K562 (cell line): Measurements from ENCODE around the gene ZNF831. TPM values are rescaled to one million over a fixed set of nuclear protein-coding genes. Genes with fewer than 3 reads are reported as not detected.

Source experiments
- ATAC-seq: fragments of 200-7000 bp; cut with Tn5 transposase; 3 replicates; pipeline ENCODE4 v1.9.1; 2020; ENCODE audit warnings: moderate library complexity
- BruUV-seq: library from RNA; stranded (reverse); fragments of 400-500 nt; replicated peaks from 2 replicates; lab custom pipeline; 2021; lab: Mats Ljungman, UMichigan
- CTCF ChIA-PET: fragments of 300-600 bp; formaldehyde crosslinking; extraction: SDS; loops from one replicate; lab custom pipeline; 2021; ENCODE audit warnings: low intra/inter-chr PET ratio; lab: Yijun Ruan, JAX
- POLR2A ChIA-PET: fragments of 300-600, 350-650 bp; sonication (Branson Sonifier 250); formaldehyde crosslinking; extraction: SDS; loops from one replicate; lab custom pipeline; 2021; ENCODE audit warnings: antibody characterized with exemption, inconsistent platforms; lab: Yijun Ruan, JAX
- DNase-seq, 4 experiments: peaks; one replicate each; pipeline versions ENCODE4 v3.0.0 to v3.0.0-alpha.2; 2011 to 2018; ENCODE audit warnings: low spot score in 3 of 4, mixed read lengths in 3 of 4; ENCODE audit errors: extremely low read depth in 1 of 4
- FAIRE-seq: peaks from 2 replicates; lab custom pipeline; 2011; peaks lifted over from hg19 to GRCh38; lab: Jason Lieb, UNC
- H2AFZ ChIP-seq: 2 replicates; pipeline ENCODE4 v1.6.0; 2011; ENCODE audit warnings: low read depth, low read length, control low read depth, inconsistent platforms
- H3K27ac ChIP-seq: fragments of 200-600 bp; 3 replicates; pipeline ENCODE4 v1.8.0; 2011; ENCODE audit warnings: low read depth, mild to moderate bottlenecking, control low read depth, inconsistent platforms, low read length, moderate library complexity, mixed read lengths; ENCODE audit errors: extremely low read depth
- H3K27me3 ChIP-seq, 2 experiments: fragments of 300-600 bp in 1 of 2; 2 replicates in 1 of 2; 3 replicates in 1 of 2; pipeline versions ENCODE4 v1.6.0 to v1.8.0; 2011; ENCODE audit warnings: inconsistent platforms in 2 of 2, low read length in 2 of 2, mild to moderate bottlenecking in 1 of 2, mixed read lengths in 1 of 2, moderate library complexity in 1 of 2; ENCODE audit not compliant: control insufficient read depth in 2 of 2, insufficient read depth in 2 of 2
- H3K36me3 ChIP-seq: fragments of 300-600 bp; 3 replicates; pipeline ENCODE4 v1.8.0; 2011; ENCODE audit warnings: mild to moderate bottlenecking, low read length, inconsistent platforms; ENCODE audit not compliant: control insufficient read depth, insufficient read depth
- H3K4me1 ChIP-seq, 2 experiments: fragments of 200-600 bp in 1 of 2; replicated peaks in 1 of 2; 2 replicates in 1 of 2; 3 replicates in 1 of 2; pipeline versions ENCODE4 v1.5.1 to v1.8.0; 2011; ENCODE audit warnings: inconsistent platforms in 2 of 2, low read length in 2 of 2, mild to moderate bottlenecking in 1 of 2, mixed read lengths in 1 of 2, moderate library complexity in 1 of 2; ENCODE audit not compliant: control insufficient read depth in 2 of 2, insufficient read depth in 2 of 2
- H3K4me2 ChIP-seq: 2 replicates; pipeline ENCODE4 v1.6.1; 2011; ENCODE audit warnings: low read length, control low read depth, inconsistent platforms, mixed read lengths; ENCODE audit not compliant: insufficient read depth
- H3K4me3 ChIP-seq: fragments of 200-600 bp; sonication (generic), shearing (Covaris generic); 2 replicates; pipeline ENCODE4 v1.5.1; 2016; ENCODE audit warnings: control low read depth, inconsistent platforms
- H3K79me2 ChIP-seq: fragments of 200-600 bp; 3 replicates; pipeline ENCODE4 v1.8.0; 2011; ENCODE audit warnings: low read length, inconsistent platforms; ENCODE audit not compliant: control insufficient read depth, insufficient read depth
- H3K9ac ChIP-seq, 2 experiments: 2 replicates each; pipeline versions ENCODE4 v1.6.0 to v1.6.1; 2011; ENCODE audit warnings: low read depth in 2 of 2, low read length in 2 of 2, control low read depth in 1 of 2, inconsistent platforms in 1 of 2, mild to moderate bottlenecking in 1 of 2, mixed read lengths in 1 of 2; ENCODE audit not compliant: insufficient read depth in 1 of 2
- H3K9me1 ChIP-seq: one replicate; pipeline ENCODE4 v1.6.0; 2011; ENCODE audit warnings: inconsistent platforms, mild to moderate bottlenecking, low read length, moderate library complexity; ENCODE audit not compliant: control insufficient read depth, insufficient read depth
- H3K9me3 ChIP-seq: replicated peaks from 2 replicates; pipeline ENCODE4 v1.5.1; 2011; ENCODE audit warnings: low read depth, low read length, inconsistent platforms; ENCODE audit not compliant: control insufficient read depth, insufficient read depth
- H4K20me1 ChIP-seq: replicated peaks from 2 replicates; pipeline ENCODE4 v1.6.1; 2011; ENCODE audit warnings: low read length, inconsistent platforms, mixed read lengths; ENCODE audit not compliant: control insufficient read depth, insufficient read depth
- CBFB ChIP-seq: sonication (generic); formaldehyde crosslinking; IDR thresholded peaks from 2 replicates; pipeline ENCODE4 v1.4.0; 2020; ENCODE audit warnings: mild to moderate bottlenecking, missing genetic modification reagents
- CBX5 ChIP-seq: IDR thresholded peaks from 2 replicates; pipeline ENCODE4 v1.6.1; 2014; ENCODE audit warnings: low read depth, borderline replicate concordance
- CHD1 ChIP-seq: fragments of 200-600 bp; sonication (generic); IDR thresholded peaks from one replicate; pipeline ENCODE4 v1.6.1; 2012; ENCODE audit warnings: mild to moderate bottlenecking, moderate library complexity, low read length, inconsistent platforms
- EP400 ChIP-seq: fragments of 450-650 bp; IDR thresholded peaks from 2 replicates; pipeline ENCODE4 v1.6.1; 2017; ENCODE audit warnings: antibody characterized with exemption, mild to moderate bottlenecking, moderate library complexity
- HSF4 ChIP-seq: fragments of 250-450 bp; sonication (Bioruptor Pico); IDR thresholded peaks from 2 replicates; pipeline ENCODE4 v2.1.2; 2022; ENCODE audit warnings: mild to moderate bottlenecking, moderate library complexity, borderline replicate concordance
- IRF9 ChIP-seq: fragments of 450-650 bp; IDR thresholded peaks from 2 replicates; pipeline ENCODE4 v1.6.1; 2016; ENCODE audit warnings: missing biosample characterization, missing genetic modification characterization
- JUNB ChIP-seq: fragments of 450-650 bp; formaldehyde crosslinking; conservative IDR thresholded peaks from 2 replicates; pipeline ENCODE4 v1.4.0; 2020; ENCODE audit warnings: mild to moderate bottlenecking
- MEF2D ChIP-seq: conservative IDR thresholded peaks from 2 replicates; pipeline ENCODE4 v1.6.1; 2016; ENCODE audit warnings: low read depth, missing genetic modification characterization, missing compliant biosample characterization
- POU5F1 ChIP-seq: fragments of 150-350 bp; IDR thresholded peaks from 2 replicates; pipeline ENCODE4 v1.6.1; 2014; ENCODE audit warnings: borderline replicate concordance, low read length, low read depth, mild to moderate bottlenecking; ENCODE audit not compliant: partially characterized antibody
- PPARD ChIP-seq: fragments of 250-450 bp; sonication (Bioruptor Pico); IDR thresholded peaks from 2 replicates; pipeline ENCODE4 v1.8.0; 2022; ENCODE audit warnings: inconsistent platforms, mild to moderate bottlenecking, moderate library complexity
- SNRNP70 ChIP-seq: fragments of 200-400 bp; formaldehyde crosslinking; optimal IDR thresholded peaks from 2 replicates; pipeline ENCODE3; 2017; ENCODE audit warnings: low read depth, low read length
- SOX6 ChIP-seq: fragments of 450-650 bp; IDR thresholded peaks from 2 replicates; pipeline ENCODE4 v1.6.1; 2014; ENCODE audit warnings: mild to moderate bottlenecking
- ZBTB33 ChIP-seq: sonication (generic); formaldehyde crosslinking; IDR thresholded peaks from 2 replicates; pipeline ENCODE4 v1.8.1; 2023; ENCODE audit warnings: mild to moderate bottlenecking, missing genetic modification reagents
- ZNF197 ChIP-seq: fragments of 200-800 bp; sonication (Bioruptor generic); IDR thresholded peaks from 2 replicates; pipeline ENCODE4 v1.6.1; 2016; ENCODE audit warnings: low read depth, missing genetic modification characterization, missing compliant biosample characterization
- WGBS: fragments of 100-300 bp; shearing (Covaris generic); methylation state at CpG from one replicate; pipeline ENCODE4 v1.1.6; 2016; ENCODE audit warnings: low coverage, mixed read lengths; ENCODE audit not compliant: insufficient coverage; ENCODE audit errors: missing lambda C conversion rate; 5-methylcytosine and 5-hydroxymethylcytosine counted together
- in situ Hi-C: fragments of 300-500 bp; cut with MboI; formaldehyde crosslinking; loops from 4 replicates; pipeline ENCODE4 v1.15.0; 2018; ENCODE audit warnings: inconsistent platforms, mixed read lengths
- intact Hi-C: fragments of 100-400 bp; cut with micrococcal nuclease; formaldehyde crosslinking; loops from 2 replicates; pipeline ENCODE4 v1.14.2; 2022
- polyA plus RNA-seq, 8 experiments: library from polyadenylated mRNA; depleted of rRNA in 4 of 8; stranded (reverse) in 5 of 8; unstranded in 3 of 8; fragments of >200 nt; fragmentation: Nextera tagmentation in 2 of 8; fragmentation: Illumina TruSeq in 1 of 8; extraction: Ambion mirVana in 2 of 8; extraction: Trizol in 1 of 8; gene quantifications; 2 replicates each; pipeline versions ENCODE4 v1.2.1 to v1.2.3, GENCODE V29; 2011 to 2014; ENCODE audit warnings: inconsistent platforms in 1 of 8, missing spikeins in 1 of 8
- total RNA-seq, 7 experiments: library from RNA; depleted of rRNA in 6 of 7; stranded (reverse); fragments of >200 nt in 6 of 7; fragmentation: Illumina TruSeq in 2 of 7; extraction: Trizol in 2 of 7; gene quantifications; 2 replicates each; pipeline versions ENCODE4 v1.2.1 to v1.2.3, GENCODE V29; 2011 to 2021; ENCODE audit warnings: low replicate concordance in 1 of 7

The ZNF831 gene
- total and polyA plus RNA-seq, 9 of the 15 experiments (the other 6 are each of a cell fraction or from before 2014, with no cell fraction given): not detected

- TF ChIP-seq IRF9 (tag) (no peak), ZBTB33 (CRISPR knock-in tag) (no peak), POU5F1 (no peak)
Measured at GRCh38 chr20:59125332-59125731, 38.3 kb upstream of the ZNF831 start (continued).

GRCh38 chr20:59125836-59126235, 37.8 kb upstream of the ZNF831 start:
- no peak for FAIRE-seq
- no peak overlapping the region for H3K4me2 ChIP-seq
- 0% methylated on average over 7 of the region's 7 CpGs for whole genome bisulfite sequencing
- no peak for TF ChIP-seq SNRNP70
- no peak for TF ChIP-seq CBFB
- no peak for TF ChIP-seq MEF2D (tag)
- no peak for TF ChIP-seq JUNB (CRISPR knock-in tag)
- no peak for TF ChIP-seq PPARD (CRISPR knock-in tag)
- no peak for TF ChIP-seq ZNF197
- TF ChIP-seq CHD1: no peak
- TF ChIP-seq HSF4 (CRISPR knock-in tag): no peak
- TF ChIP-seq EP400: no peak
- no peak for TF ChIP-seq SOX6
- TF ChIP-seq CBX5: no peak
- ChIA-PET POLR2A (no interaction called here), CTCF (no interaction called here)
- no peak overlapping the region for H3K27ac ChIP-seq
- no peaks in the 10 kb centered on the region; a peak in 1 of 5 replicates for H3K4me1 ChIP-seq
- H2AFZ ChIP-seq: no peak overlapping the region
- no peak for DNase-seq
- no peak for ATAC-seq
- peaks cover 14 to 49% of the 10 kb centered on the region in 2 experiments for H3K27me3 ChIP-seq
- H4K20me1 ChIP-seq: no peaks in the 10 kb centered on the region
- peaks cover 2% of the 10 kb centered on the region for H3K9me1 ChIP-seq
- no peaks in the 10 kb centered on the region for H3K79me2 ChIP-seq
- H3K36me3 ChIP-seq: no peaks in the 10 kb centered on the region
- no peak overlapping the region for H3K4me3 ChIP-seq
- no peak overlapping the region for H3K9ac ChIP-seq
- in situ Hi-C loops (no loop called here), intact Hi-C loops (no loop called here)
- no TSS peak for BruUV-seq
- H3K9me3 ChIP-seq: no peaks in the 10 kb centered on the region
